Measurements from ENCODE around the gene CRYBA4.

CRYBA4 gene

GRCh38 chr22:26608129-26608528 lies 13.6 kb upstream of the CRYBA4 start:
- no peak for TF ChIP-seq CTCF (conservative IDR thresholded peaks at IDR 0.05; ENCODE audit: low read depth, low read length)
- Histone ChIP-seq H3K4me1 (ENCODE audit: low read depth, poor library complexity, severe bottlenecking) (peaks cover 66% of the 10 kb centered on the region), H3K9ac (no peak overlapping the region), H3K79me2 (ENCODE audit: insufficient read depth, low read depth) (no peaks in the 10 kb centered on the region), H4K20me1 (ENCODE audit: insufficient read depth) (no peaks in the 10 kb centered on the region), H3K4me3 (IDR thresholded peaks at IDR 0.05; ENCODE audit: insufficient read depth, low read depth, low read length) (no peak overlapping the region), H3K36me3 (ENCODE audit: insufficient read depth) (no peaks in the 10 kb centered on the region), H3K4me2 (no peak overlapping the region), H2AFZ (ENCODE audit: low read depth) (no peak overlapping the region), H3K27me3 (ENCODE audit: insufficient read depth, low read depth) (no peaks in the 10 kb centered on the region), H3K27ac (no peak overlapping the region; the same call in 1 of the 2 replicates)

- no peaks in the 10 kb centered on the region for H3K79me2 ChIP-seq (ENCODE audit: insufficient read depth, low read depth)
- no peaks in the 10 kb centered on the region for H3K36me3 ChIP-seq (ENCODE audit: insufficient read depth)
- H2AFZ ChIP-seq (ENCODE audit: low read depth) = no peak overlapping the region
- H3K4me1 ChIP-seq (ENCODE audit: low read depth, poor library complexity, severe bottlenecking) = peaks cover 73% of the 10 kb centered on the region
- peak overlapping the region; percentile 55 for H3K4me2 ChIP-seq
- H3K27me3 ChIP-seq (ENCODE audit: insufficient read depth, low read depth) = no peaks in the 10 kb centered on the region
- no peaks in the 10 kb centered on the region for H4K20me1 ChIP-seq (ENCODE audit: insufficient read depth)
- H3K4me3 ChIP-seq (IDR thresholded peaks at IDR 0.05; ENCODE audit: insufficient read depth, low read depth, low read length) = no peak overlapping the region
- H3K27ac ChIP-seq = peak overlapping the region; percentile 83; the same call in 1 of the 2 replicates
- no peak overlapping the region for H3K9ac ChIP-seq
- no peak for TF ChIP-seq CTCF (conservative IDR thresholded peaks at IDR 0.05; ENCODE audit: low read depth, low read length)
These were observed 12.5 kb upstream of the CRYBA4 start for GRCh38 chr22:26609287-26609686.

GRCh38 chr22:26610072-26610958 lies 11.4 kb upstream of the CRYBA4 start:
- no peak for TF ChIP-seq CTCF (conservative IDR thresholded peaks at IDR 0.05; ENCODE audit: low read depth, low read length)
- H2AFZ ChIP-seq (ENCODE audit: low read depth) = 0 out of 2 replicates have a peak overlapping the region, but pooled peaks have one; percentile 4
- H4K20me1 ChIP-seq (ENCODE audit: insufficient read depth) = no peaks in the 10 kb centered on the region
- no peaks in the 10 kb centered on the region for H3K36me3 ChIP-seq (ENCODE audit: insufficient read depth)
- no peaks in the 10 kb centered on the region for H3K79me2 ChIP-seq (ENCODE audit: insufficient read depth, low read depth)
- H3K4me3 ChIP-seq (IDR thresholded peaks at IDR 0.05; ENCODE audit: insufficient read depth, low read depth, low read length) = no peak overlapping the region
- peak overlapping the region; percentile 83 for H3K27ac ChIP-seq
- peaks cover 81% of the 10 kb centered on the region for H3K4me1 ChIP-seq (ENCODE audit: low read depth, poor library complexity, severe bottlenecking)
- peak overlapping the region; percentile 55 for H3K4me2 ChIP-seq
- H3K27me3 ChIP-seq (ENCODE audit: insufficient read depth, low read depth) = no peaks in the 10 kb centered on the region
- H3K9ac ChIP-seq = peak overlapping the region; percentile 36; the same call in 1 of the 2 replicates

GRCh38 chr22:26610996-26611395 lies 10.8 kb upstream of the CRYBA4 start:
- H3K36me3 ChIP-seq (ENCODE audit: insufficient read depth) = no peaks in the 10 kb centered on the region
- no peak overlapping the region; the same call in 1 of the 2 replicates for H3K9ac ChIP-seq
- peak overlapping the region; percentile 55 for H3K4me2 ChIP-seq
- H3K27ac ChIP-seq = peak overlapping the region; percentile 83
- no peaks in the 10 kb centered on the region for H3K79me2 ChIP-seq (ENCODE audit: insufficient read depth, low read depth)
- H3K4me3 ChIP-seq (IDR thresholded peaks at IDR 0.05; ENCODE audit: insufficient read depth, low read depth, low read length) = no peak overlapping the region
- H2AFZ ChIP-seq (ENCODE audit: low read depth) = 0 out of 2 replicates have a peak overlapping the region, but pooled peaks have one; percentile 3
- H4K20me1 ChIP-seq (ENCODE audit: insufficient read depth) = no peaks in the 10 kb centered on the region
- no peaks in the 10 kb centered on the region for H3K27me3 ChIP-seq (ENCODE audit: insufficient read depth, low read depth)
- peaks cover 87% of the 10 kb centered on the region for H3K4me1 ChIP-seq (ENCODE audit: low read depth, poor library complexity, severe bottlenecking)
- no peak for TF ChIP-seq CTCF (conservative IDR thresholded peaks at IDR 0.05; ENCODE audit: low read depth, low read length)
